GM12892 (cell line): Measurements from ENCODE around the gene RAP1GAP2.

Experiments
- DNase-seq: peaks from one replicate; pipeline ENCODE4 v3.0.0; 2011; ENCODE audit not compliant: insufficient read length
- FAIRE-seq: peaks from 2 replicates; lab custom pipeline; 2011; peaks lifted over from hg19 to GRCh38; lab: Jason Lieb, UNC
- POLR2A ChIP-seq: IDR thresholded peaks from 2 replicates; pipeline ENCODE4 v1.6.1; 2011; ENCODE audit warnings: low read depth, low read length, control low read depth
- POLR2AphosphoS5 ChIP-seq: IDR thresholded peaks from 2 replicates; pipeline ENCODE4 v1.6.1; 2011; ENCODE audit warnings: low read depth, low read length, control low read depth
- TAF1 ChIP-seq: IDR thresholded peaks from 2 replicates; pipeline ENCODE4 v1.6.1; 2011; ENCODE audit warnings: low read depth, mild to moderate bottlenecking, control low read depth, low read length, borderline replicate concordance

RAP1GAP2 gene

GRCh38 chr17:2851615-2852014 lies 55.4 kb downstream of the RAP1GAP2 start:
- TF ChIP-seq POLR2AphosphoS5 (no peak), TAF1 (no peak), POLR2A (no peak)
- DNase-seq (no peak), FAIRE-seq (no peak)

- TF ChIP-seq TAF1 (no peak), POLR2A (no peak)
- DNase-seq (no peak), FAIRE-seq (no peak)
Observed at GRCh38 chr17:2852221-2852620, 56.0 kb downstream of the RAP1GAP2 start.

DNA sequence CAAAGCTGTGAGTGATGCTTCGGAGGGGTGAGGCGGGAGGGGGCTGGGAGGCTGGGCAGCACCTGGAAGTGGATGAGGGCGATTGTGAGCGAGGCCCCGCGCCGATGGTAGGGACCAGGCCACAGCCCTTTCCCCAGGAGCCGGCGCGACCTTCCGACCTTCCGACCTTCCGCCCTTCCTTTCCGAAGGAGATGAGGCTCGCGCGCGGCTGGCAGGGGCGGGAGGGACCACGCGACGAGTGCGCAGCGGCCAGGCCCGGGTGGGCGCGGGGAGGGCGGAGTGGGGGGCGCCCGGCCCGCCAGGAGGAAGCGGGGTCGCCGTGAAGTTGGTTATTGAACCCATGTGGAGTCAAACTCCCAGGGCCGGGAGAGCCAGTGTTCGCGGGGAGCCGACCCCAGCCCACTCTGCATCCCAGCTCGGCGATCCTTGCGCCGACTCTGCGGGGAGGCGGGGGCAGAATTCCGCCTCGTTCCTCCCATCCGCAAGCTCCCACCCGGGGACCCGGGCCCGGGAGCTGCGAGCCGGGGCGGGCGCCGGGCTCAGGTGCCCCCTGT lies 56.6 kb downstream of the RAP1GAP2 start:
- FAIRE-seq: no peak
- no peak for DNase-seq
- TF ChIP-seq POLR2AphosphoS5 (no peak), POLR2A (no peak), TAF1 (no peak)

DNA sequence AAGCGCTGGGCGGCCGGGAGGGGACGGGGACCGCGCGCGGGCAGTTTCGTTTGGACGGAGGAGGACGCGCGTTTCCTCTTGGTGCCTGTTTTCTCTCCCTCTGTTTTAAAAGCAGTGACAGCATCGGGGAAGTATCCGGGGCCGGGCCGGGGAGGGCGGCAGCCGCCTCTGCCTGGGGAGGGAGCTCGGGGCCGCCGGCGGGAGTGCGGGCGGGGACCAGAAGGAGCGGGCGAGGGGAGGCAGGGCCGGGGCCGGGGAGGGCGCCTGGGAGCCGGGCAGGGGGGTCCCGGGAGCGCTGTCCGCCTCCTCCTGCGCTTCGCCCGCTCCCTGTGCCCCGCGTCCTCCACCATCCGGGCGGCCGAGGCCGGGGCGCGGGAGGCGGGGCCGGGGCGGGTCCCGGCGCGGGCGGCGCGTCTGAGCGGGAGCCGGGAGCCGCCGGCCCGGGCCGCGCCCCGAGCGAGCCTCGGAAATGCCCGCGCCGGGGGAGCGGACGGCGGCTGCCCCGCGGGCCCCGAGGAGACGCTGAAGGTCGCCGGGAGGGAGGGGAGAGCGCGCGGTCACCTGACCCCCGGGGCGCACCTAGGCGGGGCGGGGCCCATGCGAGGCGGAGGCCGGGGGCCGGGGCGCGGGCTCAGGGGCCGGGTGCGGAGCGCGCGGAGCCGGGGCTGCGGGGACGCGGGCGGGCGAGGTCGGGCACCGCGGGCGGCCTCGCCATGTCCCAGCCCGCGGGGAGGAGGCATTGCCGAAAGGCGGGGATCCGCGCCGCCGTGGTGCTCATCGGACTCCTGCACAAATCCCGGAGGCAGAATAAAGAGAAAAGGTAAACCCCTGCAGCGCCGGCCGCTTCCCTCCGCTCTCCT lies 57.3 kb downstream of the RAP1GAP2 start:
- FAIRE-seq (no peak), DNase-seq (no peak)
- no peak for TF ChIP-seq POLR2AphosphoS5
- TF ChIP-seq TAF1: no peak
- TF ChIP-seq POLR2A: no peak

GRCh38 chr17:2854143-2855055 lies 58.2 kb downstream of the RAP1GAP2 start:
- FAIRE-seq (no peak), DNase-seq (no peak)
- TF ChIP-seq POLR2A: no peak
- no peak for TF ChIP-seq POLR2AphosphoS5
- TF ChIP-seq TAF1: no peak

DNA sequence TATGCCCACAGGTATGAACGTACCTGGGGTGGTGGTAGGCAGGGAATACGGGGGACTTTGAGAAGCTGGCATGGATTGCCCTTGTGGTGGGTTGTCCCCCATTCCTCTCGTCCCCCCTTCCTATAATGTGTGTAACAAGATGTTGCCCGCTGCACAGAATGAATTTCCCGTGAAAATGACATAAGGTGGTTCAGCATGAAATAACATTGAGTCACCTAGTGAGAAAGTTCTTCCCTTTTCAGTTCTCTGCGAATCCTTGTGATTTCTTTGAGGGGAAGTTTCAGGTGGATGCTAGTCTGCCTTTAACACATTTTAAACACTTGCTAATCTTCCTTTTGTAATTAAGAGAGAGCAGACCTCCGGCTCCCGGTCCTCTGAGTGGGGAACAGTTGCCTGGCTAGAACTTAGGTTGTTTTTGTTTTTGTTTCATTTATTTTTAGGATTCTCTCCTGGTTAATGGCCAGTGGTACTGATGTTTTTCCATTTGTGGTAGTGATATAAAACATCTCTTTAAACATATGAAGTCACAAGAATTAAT lies 58.9 kb downstream of the RAP1GAP2 start:
- FAIRE-seq (no peak), DNase-seq (no peak)
- TF ChIP-seq POLR2AphosphoS5: no peak

DNA sequence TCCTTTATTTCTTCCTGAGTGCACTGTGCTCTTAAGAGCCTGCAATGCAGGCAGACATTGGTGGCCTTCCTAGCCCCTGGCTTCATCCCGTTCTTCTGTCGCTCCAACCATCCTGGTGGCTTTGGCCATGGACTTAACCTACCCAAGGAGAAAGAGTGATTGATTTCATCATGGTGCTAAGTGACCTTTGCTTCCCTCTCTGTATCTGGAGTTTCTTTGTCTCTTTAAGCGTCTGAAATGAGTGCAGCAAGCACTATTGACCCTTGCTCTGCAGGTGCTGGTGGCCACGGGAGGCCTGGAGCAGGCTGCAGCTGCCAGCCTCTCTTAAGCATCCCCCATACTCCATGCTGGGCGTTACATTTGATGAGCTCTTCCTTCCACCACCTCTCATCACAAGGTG lies 60.5 kb downstream of the RAP1GAP2 start:
- TF ChIP-seq POLR2A: no peak
- TF ChIP-seq POLR2AphosphoS5: no peak
- TF ChIP-seq TAF1: no peak
- FAIRE-seq: no peak

GRCh38 chr17:2860045-2860444 lies 63.8 kb downstream of the RAP1GAP2 start:
- DNase-seq: no peak
- no peak for FAIRE-seq
- TF ChIP-seq TAF1 (no peak), POLR2A (no peak), POLR2AphosphoS5 (no peak)

More for the DNA sequence above, 60.5 kb downstream of the RAP1GAP2 start:
- no peak for DNase-seq

DNA sequence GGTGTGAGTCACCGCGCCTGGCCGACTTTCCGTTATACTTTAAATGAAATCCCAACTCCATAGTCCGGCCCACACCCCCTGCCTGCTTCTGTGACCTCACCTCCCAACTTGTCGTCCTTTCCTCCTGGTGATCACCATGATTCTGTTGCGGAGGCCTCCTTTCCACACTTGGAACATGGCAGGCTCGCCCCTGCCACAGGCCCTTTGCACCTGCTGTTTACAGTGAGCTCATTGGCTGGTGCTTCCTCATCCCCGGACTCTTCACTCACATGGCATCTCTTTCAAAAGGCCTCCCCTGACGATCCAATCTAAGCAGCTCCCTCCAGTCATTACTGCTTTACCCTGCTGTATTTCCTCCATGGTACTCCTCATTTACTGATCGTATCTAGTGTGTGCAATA lies 64.6 kb downstream of the RAP1GAP2 start:
- DNase-seq (no peak), FAIRE-seq (no peak)
- TF ChIP-seq POLR2A (no peak), TAF1 (no peak), POLR2AphosphoS5 (no peak)

DNA sequence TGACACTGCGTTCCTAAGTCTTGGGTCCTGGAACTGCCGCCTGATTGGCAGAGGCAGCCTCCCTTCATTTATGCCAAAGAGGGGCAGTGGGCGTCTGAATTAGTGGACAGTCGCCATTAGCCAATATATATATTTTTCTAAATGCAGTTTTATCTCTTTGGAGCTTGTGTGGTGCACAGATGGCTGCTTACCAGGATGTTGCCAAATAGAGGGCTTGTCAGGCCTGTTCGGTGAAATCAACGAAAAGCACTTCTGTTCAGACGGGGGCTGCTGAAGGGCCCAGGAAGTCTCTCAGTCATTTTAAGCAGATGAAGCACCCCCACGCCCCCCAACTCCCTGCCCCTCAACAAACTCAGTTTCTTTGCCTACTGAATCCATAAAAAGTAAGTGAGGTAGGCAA lies 66.0 kb downstream of the RAP1GAP2 start:
- DNase-seq (no peak), FAIRE-seq (no peak)
- TF ChIP-seq POLR2AphosphoS5: no peak
- TF ChIP-seq POLR2A: no peak
- TF ChIP-seq TAF1: no peak

DNA sequence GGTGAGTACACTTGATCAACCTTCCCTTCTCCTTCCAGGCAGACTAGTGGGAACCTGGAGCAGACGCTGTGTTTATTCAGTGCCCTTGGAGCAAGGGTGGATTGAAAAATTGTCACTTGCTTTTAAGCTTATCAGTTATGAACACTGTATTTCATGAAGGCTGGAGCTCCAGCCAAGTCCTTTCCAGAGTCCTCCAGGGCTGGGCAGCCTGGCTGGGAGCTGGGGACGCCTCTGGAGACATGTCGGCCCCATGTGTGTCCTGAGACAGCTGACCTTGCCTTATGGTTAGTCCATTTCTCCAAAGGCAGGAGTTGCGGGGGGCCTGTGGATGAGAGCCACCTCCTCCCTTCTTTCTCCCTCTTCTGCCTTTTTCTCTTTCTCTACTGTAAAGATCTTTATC lies 67.0 kb downstream of the RAP1GAP2 start:
- no peak for DNase-seq
- no peak for TF ChIP-seq POLR2AphosphoS5
- no peak for TF ChIP-seq POLR2A
- TF ChIP-seq TAF1: no peak
- FAIRE-seq: no peak

GRCh38 chr17:2865228-2865627 lies 69.0 kb downstream of the RAP1GAP2 start:
- TF ChIP-seq POLR2A (no peak), POLR2AphosphoS5 (no peak), TAF1 (no peak)
- FAIRE-seq: no peak

More at GRCh38 chr17:2865228-2865627, 69.0 kb downstream of the RAP1GAP2 start:
- DNase-seq: no peak
